Measurements from ENCODE around the gene MDH1B. TPM values are rescaled to one million over a fixed set of nuclear protein-coding genes. Genes with fewer than 3 reads are reported as not detected.

Gene MDH1B
- total and polyA plus RNA-seq, 2 donors (not counting 1 experiment from before 2014, with no cell fraction given) = 0.34 TPM; not detected in 1

GRCh38 chr2:206764673-206765241, 371 bp downstream of the MDH1B start:
- peak overlapping the region; percentile 99 for H3K4me3 Mint-ChIP-seq
- POLR2A ChIA-PET = interaction anchor here (0.8 to 1.3 kb wide), 2 partner anchors 402 to 946 kb away, joined by 4 read pairs; partner anchors contain the start of genes CCNYL1 and KLF7

GRCh38 chr2:206756816-206757215, 8.3 kb downstream of the MDH1B start:
- Histone ChIP-seq H3K79me2 (ENCODE audit: control insufficient read depth, insufficient read depth, low read length) (no peaks in the 10 kb centered on the region), H3K27me3 (replicated peaks in 1 of 4; ENCODE audit: control extremely low read depth in 1 of 4, control insufficient read depth in 3 of 4, insufficient read depth in 4 of 4, low read length in 3 of 4) (peaks cover 0 to 8% (median 5%) of the 10 kb centered on the region in 4 experiments), H3K4me2 (replicated peaks; ENCODE audit: low read depth, low read length, poor library complexity, severe bottlenecking) (no peak overlapping the region), H3K27ac (ENCODE audit: low read length in 2 of 2) (no peak overlapping the region), H3K4me3 (ENCODE audit: control extremely low read depth in 1 of 5, extremely low read depth in 1 of 5, insufficient read depth in 1 of 5, low read depth in 2 of 5, low read length in 4 of 5) (no peak overlapping the region), H3K36me3 (replicated peaks in 1 of 2; ENCODE audit: control extremely low read depth in 1 of 2, control insufficient read depth in 1 of 2, extremely low read depth in 1 of 2, insufficient read depth in 2 of 2, low read length in 1 of 2) (no peaks in the 10 kb centered on the region), H3K9me3 (ENCODE audit: control extremely low read depth in 1 of 3, control insufficient read depth in 2 of 3, insufficient read depth in 1 of 3, low read length in 2 of 3) (no peaks in the 10 kb centered on the region), H2AFZ (ENCODE audit: insufficient read depth, low read depth, low read length, poor library complexity, severe bottlenecking) (no peak overlapping the region), H4K20me1 (ENCODE audit: control insufficient read depth, insufficient read depth, low read length, poor library complexity, severe bottlenecking) (no peaks in the 10 kb centered on the region), H3K4me1 (ENCODE audit: control insufficient read depth in 2 of 2, insufficient read depth in 2 of 2, low read length in 2 of 2) (no peaks in the 10 kb centered on the region), H3K9ac (ENCODE audit: low read length) (no peak overlapping the region)
- ATAC-seq (ENCODE audit: low read depth) (no peak), DNase-seq (no peak)
- TF ChIP-seq, protein P1, sequence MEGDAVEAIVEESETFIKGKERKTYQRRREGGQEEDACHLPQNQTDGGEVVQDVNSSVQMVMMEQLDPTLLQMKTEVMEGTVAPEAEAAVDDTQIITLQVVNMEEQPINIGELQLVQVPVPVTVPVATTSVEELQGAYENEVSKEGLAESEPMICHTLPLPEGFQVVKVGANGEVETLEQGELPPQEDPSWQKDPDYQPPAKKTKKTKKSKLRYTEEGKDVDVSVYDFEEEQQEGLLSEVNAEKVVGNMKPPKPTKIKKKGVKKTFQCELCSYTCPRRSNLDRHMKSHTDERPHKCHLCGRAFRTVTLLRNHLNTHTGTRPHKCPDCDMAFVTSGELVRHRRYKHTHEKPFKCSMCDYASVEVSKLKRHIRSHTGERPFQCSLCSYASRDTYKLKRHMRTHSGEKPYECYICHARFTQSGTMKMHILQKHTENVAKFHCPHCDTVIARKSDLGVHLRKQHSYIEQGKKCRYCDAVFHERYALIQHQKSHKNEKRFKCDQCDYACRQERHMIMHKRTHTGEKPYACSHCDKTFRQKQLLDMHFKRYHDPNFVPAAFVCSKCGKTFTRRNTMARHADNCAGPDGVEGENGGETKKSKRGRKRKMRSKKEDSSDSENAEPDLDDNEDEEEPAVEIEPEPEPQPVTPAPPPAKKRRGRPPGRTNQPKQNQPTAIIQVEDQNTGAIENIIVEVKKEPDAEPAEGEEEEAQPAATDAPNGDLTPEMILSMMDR (IDR thresholded peaks at IDR 0.05) = no peak
- TF ChIP-seq EZH2 (IDR thresholded peaks at IDR 0.05; ENCODE audit: borderline replicate concordance, insufficient read depth, low read depth, low read length, poor library complexity, severe bottlenecking) = no peak
- Mint-ChIP-seq H3K4me1 (no peaks in the 10 kb centered on the region), H3K4me3 (no peak overlapping the region), H3K27ac (no peak overlapping the region), H3K27me3 (peaks cover 32% of the 10 kb centered on the region), H3K9me3 (ENCODE audit: insufficient read depth) (peaks cover 4% of the 10 kb centered on the region)
- WGBS (ENCODE audit: insufficient coverage) = no CpG with 5 or more reads among the region's 1 CpG
- CTCF ChIA-PET = no interaction called here
- intact Hi-C loops (cut with micrococcal nuclease) = no loop called here
- POLR2A ChIA-PET = no interaction called here

More at GRCh38 chr2:206764673-206765241, 371 bp downstream of the MDH1B start:
- 12% methylated on average over 18 of the region's 18 CpGs for WGBS (ENCODE audit: insufficient coverage)
- Mint-ChIP-seq H3K27ac (peak overlapping the region; percentile 97), H3K9me3 (ENCODE audit: insufficient read depth) (no peaks in the 10 kb centered on the region), H3K4me1 (peaks cover 32% of the 10 kb centered on the region), H3K27me3 (no peaks in the 10 kb centered on the region)
- peak overlapping the region; percentile 74 for H3K4me2 ChIP-seq (replicated peaks; ENCODE audit: low read depth, low read length, poor library complexity, severe bottlenecking)
- no peaks in the 10 kb centered on the region for H3K9me3 ChIP-seq (ENCODE audit: control extremely low read depth in 1 of 3, control insufficient read depth in 2 of 3, insufficient read depth in 1 of 3, low read length in 2 of 3)
- peaks cover 46% of the 10 kb centered on the region for H3K79me2 ChIP-seq (ENCODE audit: control insufficient read depth, insufficient read depth, low read length)
- peak overlapping the region; percentile 94 for H3K9ac ChIP-seq (ENCODE audit: low read length)
- peak overlapping the region; percentile 63 to 96 (median 87) for H3K4me3 ChIP-seq (ENCODE audit: control extremely low read depth in 1 of 5, extremely low read depth in 1 of 5, insufficient read depth in 1 of 5, low read depth in 2 of 5, low read length in 4 of 5)
- H3K27me3 ChIP-seq (replicated peaks in 1 of 4; ENCODE audit: control extremely low read depth in 1 of 4, control insufficient read depth in 3 of 4, insufficient read depth in 4 of 4, low read length in 3 of 4) = peaks cover 0 to 17% (median 8%) of the 10 kb centered on the region in 4 experiments
- no peak for ATAC-seq (ENCODE audit: low read depth)
- H3K4me1 ChIP-seq (ENCODE audit: control insufficient read depth in 2 of 2, insufficient read depth in 2 of 2, low read length in 2 of 2) = peaks cover 14% of the 10 kb centered on the region in 2 donors
- no peak for DNase-seq
- H4K20me1 ChIP-seq (ENCODE audit: control insufficient read depth, insufficient read depth, low read length, poor library complexity, severe bottlenecking) = no peaks in the 10 kb centered on the region
- intact Hi-C loops (cut with micrococcal nuclease) = loop anchor here (1.0 to 10.0 kb wide), 6 partner anchors 402 to 1503 kb away; partner anchors contain the start of genes CCNYL1, CREB1, INO80D and PIKFYVE
- H3K27ac ChIP-seq (ENCODE audit: low read length in 2 of 2) = peak overlapping the region; percentile 77 to 92
- no peak for TF ChIP-seq EZH2 (IDR thresholded peaks at IDR 0.05; ENCODE audit: borderline replicate concordance, insufficient read depth, low read depth, low read length, poor library complexity, severe bottlenecking)
- TF ChIP-seq, protein P1 (IDR thresholded peaks at IDR 0.05) = no peak
- H3K36me3 ChIP-seq (replicated peaks in 1 of 2; ENCODE audit: control extremely low read depth in 1 of 2, control insufficient read depth in 1 of 2, extremely low read depth in 1 of 2, insufficient read depth in 2 of 2, low read length in 1 of 2) = peaks cover 4 to 11% of the 10 kb centered on the region in 2 experiments
- peak overlapping the region; percentile 96 for H2AFZ ChIP-seq (ENCODE audit: insufficient read depth, low read depth, low read length, poor library complexity, severe bottlenecking)
- CTCF ChIA-PET = interaction anchor here (0.9 to 2.1 kb wide), 3 partner anchors 18 to 861 kb away, joined by 3 to 4 read pairs (median 4); partner anchors contain the start of gene METTL21A
